Right atrium auricular region (tissue), 2 donors: ENCODE measurements around the gene TCF7. TPM values are rescaled to one million over a fixed set of nuclear protein-coding genes. Genes with fewer than 3 reads are reported as not detected.

Experiments
- DNase-seq: peaks from one replicate; pipeline ENCODE4 v3.0.0-alpha.2; 2019; ENCODE audit warnings: low spot score
- H3K27ac ChIP-seq, 2 donors: fragments of 200-600 bp; sonication (generic); 1 replicate in 1 of 2; 2 replicates in 1 of 2; pipeline ENCODE4 v1.5.1; 2016 to 2019
- H3K27me3 ChIP-seq, 2 donors: fragments of 200-600 bp; sonication (generic); one replicate each; pipeline versions ENCODE4 v1.5.1 to v1.6.0; 2017 to 2019
- H3K36me3 ChIP-seq: fragments of 200-600 bp; sonication (generic); one replicate; pipeline ENCODE4 v1.5.1; 2016
- H3K4me1 ChIP-seq, 2 donors: fragments of 200-600 bp; sonication (generic); one replicate each; pipeline versions ENCODE4 v1.5.1 to v1.6.0; 2017 to 2019
- H3K4me3 ChIP-seq, 2 donors: fragments of 200-600 bp; sonication (generic); 1 replicate in 1 of 2; 2 replicates in 1 of 2; pipeline ENCODE4 v1.5.1; 2017 to 2019; ENCODE audit warnings: mild to moderate bottlenecking in 1 of 2, moderate library complexity in 1 of 2
- H3K9me3 ChIP-seq, 2 donors: fragments of 200-600 bp; sonication (generic); one replicate each; pipeline ENCODE4 v1.5.1; 2019
- CTCF ChIP-seq, 2 donors: fragments of 200-600 bp; sonication (generic); IDR thresholded peaks; one replicate each; pipeline ENCODE4 v1.5.1; 2019; ENCODE audit warnings: antibody characterized with exemption in 2 of 2
- total RNA-seq, 2 donors: library from RNA; depleted of rRNA; stranded (reverse); fragments of >200 nt; gene quantifications; one replicate each; pipeline ENCODE4 v1.1.0, GENCODE V29; 2016

Gene TCF7
- total RNA-seq, 2 donors from 2014 or later = 1.3 to 1.7 TPM

GRCh38 chr5:134095293-134095692, 19.2 kb upstream of the TCF7 start:
- Histone ChIP-seq H3K27me3 (no peaks in the 10 kb centered on the region), H3K4me1 (peaks cover 0 to 8% of the 10 kb centered on the region in 2 donors), H3K4me3 (no peak overlapping the region), H3K36me3 (no peaks in the 10 kb centered on the region), H3K9me3 (no peaks in the 10 kb centered on the region), H3K27ac (no peak overlapping the region)
- TF ChIP-seq CTCF (IDR thresholded peaks at IDR 0.05) = no peak
- DNase-seq = no peak

GRCh38 chr5:134095887-134096589, 18.4 kb upstream of the TCF7 start:
- DNase-seq = no peak
- peaks cover 0 to 8% of the 10 kb centered on the region in 2 donors for H3K4me1 ChIP-seq
- H3K27ac ChIP-seq = no peak overlapping the region
- no peaks in the 10 kb centered on the region for H3K9me3 ChIP-seq
- H3K4me3 ChIP-seq = no peak overlapping the region
- no peaks in the 10 kb centered on the region for H3K36me3 ChIP-seq
- H3K27me3 ChIP-seq = no peaks in the 10 kb centered on the region
- TF ChIP-seq CTCF (IDR thresholded peaks at IDR 0.05) = no peak

GRCh38 chr5:134097211-134097749, 17.2 kb upstream of the TCF7 start:
- H3K4me3 ChIP-seq = no peak overlapping the region
- H3K36me3 ChIP-seq = no peaks in the 10 kb centered on the region
- H3K27ac ChIP-seq = no peak overlapping the region
- no peaks in the 10 kb centered on the region for H3K9me3 ChIP-seq
- DNase-seq = no peak
- TF ChIP-seq CTCF (IDR thresholded peaks at IDR 0.05) = no peak
- no peaks in the 10 kb centered on the region for H3K27me3 ChIP-seq
- peaks cover 0 to 16% of the 10 kb centered on the region in 2 donors for H3K4me1 ChIP-seq

- H3K27ac ChIP-seq = no peak overlapping the region
- DNase-seq = no peak
- peaks cover 0 to 16% of the 10 kb centered on the region in 2 donors for H3K4me1 ChIP-seq
- no peaks in the 10 kb centered on the region for H3K27me3 ChIP-seq
- H3K36me3 ChIP-seq = no peaks in the 10 kb centered on the region
- H3K4me3 ChIP-seq = no peak overlapping the region
- no peak for TF ChIP-seq CTCF (IDR thresholded peaks at IDR 0.05)
- no peaks in the 10 kb centered on the region for H3K9me3 ChIP-seq
Observed at GRCh38 chr5:134098690-134099089, 15.8 kb upstream of the TCF7 start.

- TF ChIP-seq CTCF (IDR thresholded peaks at IDR 0.05) = no peak
- Histone ChIP-seq H3K4me3 (no peak overlapping the region), H3K9me3 (no peaks in the 10 kb centered on the region), H3K27ac (no peak overlapping the region), H3K27me3 (no peaks in the 10 kb centered on the region), H3K4me1 (peaks cover 0 to 16% of the 10 kb centered on the region in 2 donors), H3K36me3 (no peaks in the 10 kb centered on the region)
- DNase-seq = no peak
Observed at GRCh38 chr5:134099288-134099872, 15.1 kb upstream of the TCF7 start.
